GM23338 (cell line): ENCODE measurements around the gene KIAA0753.

ENCODE experiments used
- CREB1 ChIP-seq: fragments of 250-450 bp; sonication (Bioruptor Pico); IDR thresholded peaks from 2 replicates; pipeline ENCODE4 v1.5.0; 2020; ENCODE audit warnings: low read depth, mild to moderate bottlenecking, moderate library complexity
- EZH2 ChIP-seq: fragments of 200-600 bp; sonication (generic); IDR thresholded peaks from one replicate; pipeline ENCODE4 v1.8.0; 2017; ENCODE audit warnings: antibody characterized with exemption, mild to moderate bottlenecking, low read depth; ENCODE audit not compliant: unreplicated experiment
- JUNB ChIP-seq: IDR thresholded peaks from one replicate; pipeline ENCODE4 v1.6.1; 2016; ENCODE audit warnings: antibody characterized with exemption; ENCODE audit not compliant: unreplicated experiment
- POLR2AphosphoS5 ChIP-seq: IDR thresholded peaks from 2 replicates; pipeline ENCODE4 v1.6.1; 2016; ENCODE audit warnings: antibody characterized with exemption, low read depth
- TF ChIP-seq, protein P1 (sequence below), 2 experiments: fragments of 200-600 bp in 1 of 2; sonication (generic) in 1 of 2; conservative IDR thresholded peaks; 2 replicates each; pipeline versions ENCODE4 v1.5.1 to v1.6.1; 2016 to 2017; ENCODE audit warnings: antibody characterized with exemption in 2 of 2, low read depth in 2 of 2, mild to moderate bottlenecking in 2 of 2, moderate library complexity in 1 of 2
- TF ChIP-seq, protein P2 (sequence below): IDR thresholded peaks from one replicate; pipeline ENCODE4 v1.6.1; 2018; ENCODE audit warnings: antibody characterized with exemption; ENCODE audit not compliant: unreplicated experiment

DNA sequence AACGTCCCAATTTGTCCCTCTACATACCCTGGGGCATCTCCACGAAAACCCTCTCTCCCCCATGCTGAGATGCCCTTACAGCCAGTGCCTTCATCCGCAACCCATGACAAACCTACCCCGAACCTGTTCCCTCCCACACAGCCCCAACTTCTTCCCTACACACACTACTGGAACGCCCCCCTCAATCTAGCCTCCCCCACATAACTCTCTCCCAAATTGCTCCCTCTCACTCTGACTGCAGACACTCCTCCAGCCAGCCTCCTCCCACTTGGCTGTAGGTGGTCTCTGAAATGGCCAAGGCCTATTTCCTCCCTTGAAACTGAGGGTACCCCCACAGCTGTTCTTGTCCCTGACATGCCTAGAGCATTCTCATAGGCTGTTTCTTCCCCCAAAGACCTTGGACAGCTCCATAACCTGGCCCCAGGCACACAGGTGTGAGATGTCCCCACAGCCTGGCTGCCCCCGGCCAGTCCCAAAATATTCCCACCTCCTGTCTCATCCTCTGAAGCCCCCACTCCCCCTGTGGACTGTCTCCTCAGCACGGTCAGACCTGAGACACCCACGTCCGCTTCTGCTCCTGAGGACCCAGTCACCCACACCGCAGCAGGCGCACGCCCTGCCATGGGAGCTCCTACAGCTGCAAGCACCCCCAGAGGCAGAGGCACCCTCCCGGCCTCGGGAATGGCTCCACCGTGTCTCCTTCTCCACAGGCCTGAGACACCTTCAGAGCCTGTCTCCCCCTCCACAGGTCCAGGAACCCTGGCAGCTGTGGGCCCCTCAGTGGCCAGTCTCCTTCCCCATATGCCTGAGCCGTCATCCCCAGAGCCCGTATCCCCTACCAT is 3.7 kb downstream of the KIAA0753 start:
- no peak for TF ChIP-seq POLR2AphosphoS5
- TF ChIP-seq, protein P1, sequence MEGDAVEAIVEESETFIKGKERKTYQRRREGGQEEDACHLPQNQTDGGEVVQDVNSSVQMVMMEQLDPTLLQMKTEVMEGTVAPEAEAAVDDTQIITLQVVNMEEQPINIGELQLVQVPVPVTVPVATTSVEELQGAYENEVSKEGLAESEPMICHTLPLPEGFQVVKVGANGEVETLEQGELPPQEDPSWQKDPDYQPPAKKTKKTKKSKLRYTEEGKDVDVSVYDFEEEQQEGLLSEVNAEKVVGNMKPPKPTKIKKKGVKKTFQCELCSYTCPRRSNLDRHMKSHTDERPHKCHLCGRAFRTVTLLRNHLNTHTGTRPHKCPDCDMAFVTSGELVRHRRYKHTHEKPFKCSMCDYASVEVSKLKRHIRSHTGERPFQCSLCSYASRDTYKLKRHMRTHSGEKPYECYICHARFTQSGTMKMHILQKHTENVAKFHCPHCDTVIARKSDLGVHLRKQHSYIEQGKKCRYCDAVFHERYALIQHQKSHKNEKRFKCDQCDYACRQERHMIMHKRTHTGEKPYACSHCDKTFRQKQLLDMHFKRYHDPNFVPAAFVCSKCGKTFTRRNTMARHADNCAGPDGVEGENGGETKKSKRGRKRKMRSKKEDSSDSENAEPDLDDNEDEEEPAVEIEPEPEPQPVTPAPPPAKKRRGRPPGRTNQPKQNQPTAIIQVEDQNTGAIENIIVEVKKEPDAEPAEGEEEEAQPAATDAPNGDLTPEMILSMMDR (conservative IDR thresholded peaks at IDR 0.05; ENCODE audit: low read depth in 2 of 2), result no peak
- TF ChIP-seq CREB1 (CRISPR knock-in tag), result no peak
- TF ChIP-seq EZH2, result no peak
- TF ChIP-seq, protein P2, sequence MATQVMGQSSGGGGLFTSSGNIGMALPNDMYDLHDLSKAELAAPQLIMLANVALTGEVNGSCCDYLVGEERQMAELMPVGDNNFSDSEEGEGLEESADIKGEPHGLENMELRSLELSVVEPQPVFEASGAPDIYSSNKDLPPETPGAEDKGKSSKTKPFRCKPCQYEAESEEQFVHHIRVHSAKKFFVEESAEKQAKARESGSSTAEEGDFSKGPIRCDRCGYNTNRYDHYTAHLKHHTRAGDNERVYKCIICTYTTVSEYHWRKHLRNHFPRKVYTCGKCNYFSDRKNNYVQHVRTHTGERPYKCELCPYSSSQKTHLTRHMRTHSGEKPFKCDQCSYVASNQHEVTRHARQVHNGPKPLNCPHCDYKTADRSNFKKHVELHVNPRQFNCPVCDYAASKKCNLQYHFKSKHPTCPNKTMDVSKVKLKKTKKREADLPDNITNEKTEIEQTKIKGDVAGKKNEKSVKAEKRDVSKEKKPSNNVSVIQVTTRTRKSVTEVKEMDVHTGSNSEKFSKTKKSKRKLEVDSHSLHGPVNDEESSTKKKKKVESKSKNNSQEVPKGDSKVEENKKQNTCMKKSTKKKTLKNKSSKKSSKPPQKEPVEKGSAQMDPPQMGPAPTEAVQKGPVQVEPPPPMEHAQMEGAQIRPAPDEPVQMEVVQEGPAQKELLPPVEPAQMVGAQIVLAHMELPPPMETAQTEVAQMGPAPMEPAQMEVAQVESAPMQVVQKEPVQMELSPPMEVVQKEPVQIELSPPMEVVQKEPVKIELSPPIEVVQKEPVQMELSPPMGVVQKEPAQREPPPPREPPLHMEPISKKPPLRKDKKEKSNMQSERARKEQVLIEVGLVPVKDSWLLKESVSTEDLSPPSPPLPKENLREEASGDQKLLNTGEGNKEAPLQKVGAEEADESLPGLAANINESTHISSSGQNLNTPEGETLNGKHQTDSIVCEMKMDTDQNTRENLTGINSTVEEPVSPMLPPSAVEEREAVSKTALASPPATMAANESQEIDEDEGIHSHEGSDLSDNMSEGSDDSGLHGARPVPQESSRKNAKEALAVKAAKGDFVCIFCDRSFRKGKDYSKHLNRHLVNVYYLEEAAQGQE, result peak; percentile 65
- no peak for TF ChIP-seq JUNB
